Measurements from ENCODE around the gene FAM13A.

Gene FAM13A

DNA sequence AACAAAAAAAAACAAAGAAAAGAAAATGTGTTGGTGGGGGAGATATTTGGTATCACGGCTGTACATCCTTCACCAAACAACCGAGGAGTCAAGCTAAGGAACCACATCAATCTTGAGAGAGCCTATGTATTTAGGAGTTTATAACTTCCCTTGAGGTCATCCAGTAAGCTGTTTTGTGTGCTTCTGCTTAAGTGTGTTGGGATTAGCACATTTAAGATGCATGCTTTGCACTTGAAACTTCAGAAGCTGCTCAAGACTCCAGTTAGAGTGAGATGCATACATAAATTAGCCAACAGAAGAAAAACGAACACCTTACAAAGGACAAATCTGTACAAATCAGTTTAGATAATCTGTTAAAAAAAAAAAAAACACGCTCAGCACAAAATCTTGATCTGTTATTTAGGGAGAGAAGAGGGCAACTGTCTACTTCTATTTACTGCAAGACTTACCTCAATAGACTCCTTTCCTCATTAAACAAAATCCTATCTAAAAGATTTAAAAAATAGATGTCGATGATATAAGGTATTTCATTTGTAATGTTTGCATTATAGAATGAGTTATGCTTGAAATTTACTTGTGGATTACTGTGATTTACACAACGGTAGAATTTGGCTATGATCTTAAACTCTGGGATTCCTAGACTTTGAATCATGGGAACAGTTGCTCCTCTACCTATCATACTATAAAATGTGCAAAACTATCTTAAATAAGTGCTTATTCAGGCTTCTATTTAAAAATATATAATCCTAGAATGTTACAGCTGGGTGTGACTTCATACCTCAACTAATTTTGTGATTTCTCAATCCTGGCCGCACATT, 305.5 kb downstream of the FAM13A start:
- POLR2A ChIA-PET = no interaction called here
- DNase-seq (ENCODE audit: low read depth, low spot score) = no peak
- H3K4me3 ChIP-seq (ENCODE audit: low read depth, low read length) = no peak overlapping the region
- TF ChIP-seq, protein P1, sequence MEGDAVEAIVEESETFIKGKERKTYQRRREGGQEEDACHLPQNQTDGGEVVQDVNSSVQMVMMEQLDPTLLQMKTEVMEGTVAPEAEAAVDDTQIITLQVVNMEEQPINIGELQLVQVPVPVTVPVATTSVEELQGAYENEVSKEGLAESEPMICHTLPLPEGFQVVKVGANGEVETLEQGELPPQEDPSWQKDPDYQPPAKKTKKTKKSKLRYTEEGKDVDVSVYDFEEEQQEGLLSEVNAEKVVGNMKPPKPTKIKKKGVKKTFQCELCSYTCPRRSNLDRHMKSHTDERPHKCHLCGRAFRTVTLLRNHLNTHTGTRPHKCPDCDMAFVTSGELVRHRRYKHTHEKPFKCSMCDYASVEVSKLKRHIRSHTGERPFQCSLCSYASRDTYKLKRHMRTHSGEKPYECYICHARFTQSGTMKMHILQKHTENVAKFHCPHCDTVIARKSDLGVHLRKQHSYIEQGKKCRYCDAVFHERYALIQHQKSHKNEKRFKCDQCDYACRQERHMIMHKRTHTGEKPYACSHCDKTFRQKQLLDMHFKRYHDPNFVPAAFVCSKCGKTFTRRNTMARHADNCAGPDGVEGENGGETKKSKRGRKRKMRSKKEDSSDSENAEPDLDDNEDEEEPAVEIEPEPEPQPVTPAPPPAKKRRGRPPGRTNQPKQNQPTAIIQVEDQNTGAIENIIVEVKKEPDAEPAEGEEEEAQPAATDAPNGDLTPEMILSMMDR (IDR thresholded peaks at IDR 0.05; ENCODE audit: insufficient read depth, low read length, missing control alignments) = no peak
- CTCF ChIA-PET = interaction anchor here (0.9 kb wide), 1 partner anchor 16 kb away, joined by 3 read pairs; no protein-coding TSS in a partner anchor

DNA sequence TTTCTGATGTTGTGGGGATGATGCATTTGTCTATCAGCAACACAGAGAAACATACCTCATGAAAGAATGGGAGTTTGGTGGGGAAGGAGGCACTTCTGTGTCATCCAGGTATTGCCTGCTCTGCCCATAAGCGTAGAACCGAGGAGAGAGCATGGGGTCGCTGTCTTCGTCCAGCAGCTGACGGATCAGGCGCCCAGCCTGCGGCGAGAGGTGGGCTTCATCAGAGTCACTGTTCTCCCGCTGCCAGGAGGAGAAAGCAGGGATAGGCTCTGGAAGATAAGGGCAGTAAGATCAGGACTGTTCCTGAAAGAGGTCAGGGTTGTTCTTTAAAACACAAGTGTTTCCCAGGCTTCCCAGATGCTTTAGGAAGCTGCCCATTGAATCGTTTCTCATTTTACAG, 306.6 kb downstream of the FAM13A start:
- CTCF ChIA-PET = no interaction called here
- no peak for DNase-seq (ENCODE audit: low read depth, low spot score)

DNA sequence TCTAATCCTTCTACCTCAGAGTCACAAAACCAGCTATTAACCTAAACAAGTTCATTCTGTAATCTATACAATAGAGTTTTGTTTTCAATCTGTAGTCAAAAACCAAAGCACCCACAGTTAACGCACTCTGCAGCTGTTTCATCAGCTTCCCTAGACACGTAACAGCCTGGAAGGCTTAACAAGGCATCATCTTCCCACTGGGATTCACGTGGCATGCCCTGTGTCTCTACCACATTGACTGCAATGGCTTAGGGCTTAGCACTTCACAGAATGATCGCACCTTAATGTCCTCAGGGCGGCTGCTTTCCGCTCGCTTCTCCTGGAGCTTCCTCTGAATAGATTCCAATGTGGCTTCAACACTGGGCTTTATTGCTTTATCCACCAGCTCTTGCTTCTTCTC, 309.6 kb downstream of the FAM13A start:
- TF ChIP-seq, protein P1 (IDR thresholded peaks at IDR 0.05; ENCODE audit: insufficient read depth, low read length, missing control alignments) = no peak
- ChIA-PET POLR2A (no interaction called here), CTCF (interaction anchor here (1.1 to 1.6 kb wide), 2 partner anchors 11 to 41 kb away, joined by 3 to 6 read pairs; no protein-coding TSS in a partner anchor)
- no peak overlapping the region for H3K4me3 ChIP-seq (ENCODE audit: low read depth, low read length)
- no peak for DNase-seq (ENCODE audit: low read depth, low spot score)

More for the DNA sequence above, 306.6 kb downstream of the FAM13A start:
- POLR2A ChIA-PET = no interaction called here
- H3K4me3 ChIP-seq (ENCODE audit: low read depth, low read length) = no peak overlapping the region
- TF ChIP-seq, protein P1 (IDR thresholded peaks at IDR 0.05; ENCODE audit: insufficient read depth, low read length, missing control alignments) = no peak

DNA sequence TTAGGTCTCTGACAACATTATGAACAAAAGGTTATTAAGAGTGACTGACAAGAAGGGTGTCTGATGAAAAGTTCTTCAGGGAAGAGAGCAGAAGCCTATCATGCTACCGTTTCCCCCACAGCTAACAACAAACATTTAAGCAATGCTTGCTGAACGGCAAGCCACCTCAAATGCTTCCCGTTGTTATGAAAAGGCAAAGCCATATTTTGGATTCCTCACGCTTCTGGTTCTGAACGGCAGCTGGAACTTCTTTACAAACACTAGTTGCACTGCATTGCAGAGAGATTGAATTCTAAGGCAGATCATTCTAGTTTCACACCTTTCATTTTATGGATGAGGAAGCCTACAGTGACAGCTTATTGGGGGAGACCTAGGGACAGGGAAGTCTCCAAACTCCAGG, 310.8 kb downstream of the FAM13A start:
- CTCF ChIA-PET = interaction anchor here (1.6 kb wide), 1 partner anchor 40 kb away, joined by 6 read pairs; no protein-coding TSS in a partner anchor
- TF ChIP-seq, protein P1 (IDR thresholded peaks at IDR 0.05; ENCODE audit: insufficient read depth, low read length, missing control alignments) = no peak
- POLR2A ChIA-PET = no interaction called here
- no peak for DNase-seq (ENCODE audit: low read depth, low spot score)
- H3K4me3 ChIP-seq (ENCODE audit: low read depth, low read length) = no peak overlapping the region

DNA sequence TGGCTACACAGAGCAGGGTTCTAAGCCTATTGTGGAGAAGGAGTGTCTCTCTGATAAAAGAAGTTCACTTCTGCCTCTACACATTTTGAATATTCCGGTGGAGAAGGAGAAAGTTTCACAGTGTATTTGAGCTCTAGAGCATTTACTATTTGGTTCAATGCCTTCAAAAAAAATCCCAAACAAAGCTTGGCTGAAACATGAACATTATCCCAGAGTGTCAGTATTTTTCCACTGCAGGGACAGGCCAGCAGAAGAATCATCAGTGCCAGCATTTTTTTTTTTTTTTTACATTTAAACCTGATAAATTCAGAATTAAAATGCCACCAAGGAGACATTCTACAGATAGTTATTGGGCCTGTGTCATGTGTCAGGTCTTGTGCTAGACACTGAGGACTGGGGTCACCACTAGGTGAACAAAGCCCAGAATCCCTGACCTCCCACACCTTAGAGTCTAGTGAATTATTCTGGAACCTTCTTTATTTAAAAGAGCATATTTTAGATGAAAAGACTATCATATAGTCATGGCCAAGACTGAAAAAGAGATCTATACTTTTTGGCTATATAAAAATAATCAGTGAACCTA, 311.3 kb downstream of the FAM13A start:
- POLR2A ChIA-PET = no interaction called here
- H3K4me3 ChIP-seq (ENCODE audit: low read depth, low read length) = no peak overlapping the region
- CTCF ChIA-PET = interaction anchor here (1.6 kb wide), 1 partner anchor 40 kb away, joined by 6 read pairs; no protein-coding TSS in a partner anchor
- DNase-seq (ENCODE audit: low read depth, low spot score) = no peak
- TF ChIP-seq, protein P1 (IDR thresholded peaks at IDR 0.05; ENCODE audit: insufficient read depth, low read length, missing control alignments) = no peak

DNA sequence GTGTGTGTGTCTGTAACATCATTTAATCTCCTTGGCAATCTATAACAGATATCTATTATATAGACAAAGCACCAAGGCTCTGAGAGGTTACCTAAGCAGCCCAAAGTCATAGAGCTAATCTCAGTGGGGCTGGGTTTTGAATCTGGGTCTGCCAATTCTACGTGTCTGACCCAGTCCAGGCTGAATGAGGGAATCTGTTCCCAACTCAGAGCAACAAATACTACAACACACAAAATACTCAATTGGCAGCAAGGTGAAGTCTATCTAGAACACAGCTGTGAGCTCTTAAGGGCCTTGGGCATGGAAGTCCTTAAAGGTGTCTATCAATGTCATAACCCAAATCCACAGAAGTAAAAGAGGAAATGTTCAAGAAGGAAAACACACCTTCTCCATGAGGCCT, 311.8 kb downstream of the FAM13A start:
- ChIA-PET POLR2A (no interaction called here), CTCF (no interaction called here)
- DNase-seq (ENCODE audit: low read depth, low spot score) = no peak
- no peak overlapping the region for H3K4me3 ChIP-seq (ENCODE audit: low read depth, low read length)
- TF ChIP-seq, protein P1 (IDR thresholded peaks at IDR 0.05; ENCODE audit: insufficient read depth, low read length, missing control alignments) = no peak

All from AG04449 (cell line).